HUES48 (cell line): Measurements from ENCODE around the gene CLEC4G.

Source experiments
- H3K27ac ChIP-seq: one replicate; pipeline ENCODE4 v1.7.0; 2013; ENCODE audit warnings: low read depth, low read length, inconsistent platforms
- H3K27me3 ChIP-seq: 2 replicates; pipeline ENCODE4 v1.6.1; 2013; ENCODE audit warnings: mild to moderate bottlenecking, low read length; ENCODE audit not compliant: control insufficient read depth, insufficient read depth
- H3K36me3 ChIP-seq: 2 replicates; pipeline ENCODE4 v1.6.1; 2013; ENCODE audit warnings: low read length; ENCODE audit not compliant: control insufficient read depth, insufficient read depth
- H3K4me1 ChIP-seq: 2 replicates; pipeline ENCODE4 v1.6.1; 2013; ENCODE audit warnings: mild to moderate bottlenecking, low read length; ENCODE audit not compliant: control insufficient read depth, insufficient read depth
- H3K4me3 ChIP-seq: 2 replicates; pipeline ENCODE4 v1.5.1; 2013; ENCODE audit warnings: mild to moderate bottlenecking, low read depth, low read length
- H3K9ac ChIP-seq: 2 replicates; pipeline ENCODE4 v1.6.1; 2013; ENCODE audit warnings: mild to moderate bottlenecking, low read depth, low read length, moderate library complexity
- H3K9me3 ChIP-seq: 2 replicates; pipeline ENCODE4 v1.6.1; 2013; ENCODE audit warnings: low read length; ENCODE audit not compliant: control insufficient read depth, insufficient read depth

The CLEC4G gene

DNA sequence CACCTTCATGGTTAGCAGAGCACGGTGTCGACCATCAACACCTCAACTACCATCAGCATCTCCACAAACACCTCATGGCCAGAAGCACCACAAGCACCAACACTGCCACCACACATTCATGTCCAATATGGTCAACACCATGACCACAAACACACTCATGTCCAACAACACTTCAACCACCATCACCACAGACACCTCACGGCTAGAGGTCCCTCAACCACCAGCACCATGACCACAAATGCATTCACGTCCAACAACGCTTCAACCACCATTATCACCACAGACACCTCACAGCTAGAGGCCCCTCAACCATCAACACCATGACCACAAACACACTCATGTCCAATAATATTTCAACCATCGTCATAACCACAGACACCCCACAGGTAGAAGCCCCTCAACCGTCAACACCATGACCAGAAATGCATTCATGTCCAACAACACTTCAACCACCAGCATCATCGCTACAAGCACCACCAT lies 41.1 kb downstream of the CLEC4G start:
- Histone ChIP-seq H3K9ac (no peak overlapping the region), H3K27ac (no peak overlapping the region), H3K27me3 (no peaks in the 10 kb centered on the region), H3K36me3 (no peaks in the 10 kb centered on the region), H3K4me3 (no peak overlapping the region), H3K4me1 (no peaks in the 10 kb centered on the region), H3K9me3 (no peaks in the 10 kb centered on the region)

DNA sequence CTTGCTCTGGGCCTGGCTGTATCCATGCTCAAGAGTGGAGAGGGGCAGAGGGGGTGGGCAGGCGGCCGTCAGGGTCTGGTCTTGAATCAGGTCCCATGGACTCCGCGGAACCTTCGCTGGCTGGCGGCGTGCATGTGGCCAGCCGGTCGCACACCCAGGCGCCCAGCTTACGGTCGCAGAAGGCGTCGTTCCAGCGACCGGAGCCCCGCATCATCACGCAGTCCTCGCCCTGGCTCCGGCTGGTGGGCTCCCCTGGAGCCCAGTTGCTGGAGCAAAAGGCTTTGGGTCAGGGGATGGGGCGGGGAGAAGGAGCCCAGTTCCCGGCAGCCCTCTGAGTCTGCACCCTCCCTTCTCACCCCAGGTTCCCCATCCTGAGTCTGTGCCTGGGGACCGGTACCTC lies 42.7 kb downstream of the CLEC4G start:
- Histone ChIP-seq H3K4me3 (no peak overlapping the region), H3K27me3 (no peaks in the 10 kb centered on the region), H3K36me3 (no peaks in the 10 kb centered on the region), H3K4me1 (peaks cover 4% of the 10 kb centered on the region; the same call in 1 of the 2 replicates), H3K9me3 (no peaks in the 10 kb centered on the region), H3K27ac (no peak overlapping the region), H3K9ac (no peak overlapping the region)

DNA sequence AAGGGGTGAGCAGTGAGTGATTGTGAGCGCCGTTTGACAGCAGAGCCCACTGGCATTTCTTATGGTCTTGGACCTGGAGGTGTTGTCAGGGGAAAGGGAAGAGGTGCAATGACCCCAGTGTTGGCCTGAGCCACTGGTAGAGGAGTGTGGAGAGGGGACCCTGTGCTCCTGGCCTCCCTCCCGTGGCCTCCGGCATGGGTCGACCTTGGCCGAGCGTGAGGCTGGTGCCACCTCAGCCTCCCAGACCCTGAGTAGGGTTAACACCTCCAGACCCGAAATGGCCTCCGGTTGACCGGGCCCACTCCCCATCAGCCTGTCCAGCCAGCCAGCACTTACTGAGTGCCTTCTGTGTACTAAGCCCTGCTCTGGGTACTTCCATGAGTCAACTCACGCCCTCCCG lies 44.7 kb downstream of the CLEC4G start:
- no peaks in the 10 kb centered on the region for H3K9me3 ChIP-seq
- no peaks in the 10 kb centered on the region for H3K27me3 ChIP-seq
- peaks cover 12% of the 10 kb centered on the region for H3K36me3 ChIP-seq
- no peak overlapping the region for H3K9ac ChIP-seq
- no peak overlapping the region for H3K4me3 ChIP-seq
- H3K27ac ChIP-seq, result no peak overlapping the region
- H3K4me1 ChIP-seq, result peaks cover 4% of the 10 kb centered on the region; the same call in 1 of the 2 replicates

DNA sequence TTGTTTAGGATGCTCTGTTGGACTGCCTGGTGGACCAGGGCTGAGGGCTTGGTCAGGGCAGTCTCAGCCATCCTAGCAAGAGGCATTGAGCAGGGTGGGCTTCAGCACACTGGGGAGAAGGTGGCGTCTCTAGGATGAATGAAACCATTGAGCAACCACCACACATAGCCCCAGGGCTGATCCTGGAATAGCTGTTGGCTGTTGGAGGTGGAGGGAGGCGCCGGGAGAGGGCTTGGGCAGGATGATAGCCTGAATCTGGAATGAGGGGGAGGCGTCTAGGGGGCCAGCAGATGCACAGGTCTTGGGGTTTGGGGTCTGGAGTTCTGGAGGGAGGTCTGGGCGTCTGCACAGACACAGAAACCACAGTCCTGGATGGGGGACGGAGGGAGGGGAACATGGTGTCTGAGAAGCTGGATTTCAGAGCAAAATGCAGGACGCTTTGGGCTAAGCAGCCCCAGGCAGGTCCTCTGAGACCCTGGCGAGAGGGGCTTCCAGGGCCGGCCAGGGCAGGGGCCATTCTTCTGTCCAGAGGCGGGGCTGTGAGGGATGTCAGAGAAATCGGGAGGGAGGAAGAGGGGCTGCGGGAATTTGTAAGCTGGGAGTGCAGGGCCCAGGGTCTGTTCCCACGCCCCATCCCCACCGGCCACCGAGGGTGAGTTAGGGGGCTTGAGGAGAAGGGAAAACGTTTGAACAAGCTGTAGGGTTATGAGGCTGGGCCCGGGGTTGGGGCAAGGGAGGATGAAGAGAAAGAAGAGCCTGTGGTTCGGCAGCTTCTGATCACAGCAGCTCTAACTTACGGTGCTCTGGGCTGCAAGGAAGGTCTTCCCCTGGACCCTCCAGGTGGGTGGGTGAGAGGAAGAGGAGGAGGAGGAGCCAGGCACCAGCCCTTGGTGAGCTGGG lies 46.1 kb downstream of the CLEC4G start:
- no peak overlapping the region for H3K9ac ChIP-seq
- no peaks in the 10 kb centered on the region for H3K27me3 ChIP-seq
- H3K27ac ChIP-seq, result no peak overlapping the region
- H3K4me1 ChIP-seq, result peaks cover 4% of the 10 kb centered on the region; the same call in 1 of the 2 replicates
- H3K4me3 ChIP-seq, result no peak overlapping the region
- H3K9me3 ChIP-seq, result no peaks in the 10 kb centered on the region
- H3K36me3 ChIP-seq, result peaks cover 12% of the 10 kb centered on the region

DNA sequence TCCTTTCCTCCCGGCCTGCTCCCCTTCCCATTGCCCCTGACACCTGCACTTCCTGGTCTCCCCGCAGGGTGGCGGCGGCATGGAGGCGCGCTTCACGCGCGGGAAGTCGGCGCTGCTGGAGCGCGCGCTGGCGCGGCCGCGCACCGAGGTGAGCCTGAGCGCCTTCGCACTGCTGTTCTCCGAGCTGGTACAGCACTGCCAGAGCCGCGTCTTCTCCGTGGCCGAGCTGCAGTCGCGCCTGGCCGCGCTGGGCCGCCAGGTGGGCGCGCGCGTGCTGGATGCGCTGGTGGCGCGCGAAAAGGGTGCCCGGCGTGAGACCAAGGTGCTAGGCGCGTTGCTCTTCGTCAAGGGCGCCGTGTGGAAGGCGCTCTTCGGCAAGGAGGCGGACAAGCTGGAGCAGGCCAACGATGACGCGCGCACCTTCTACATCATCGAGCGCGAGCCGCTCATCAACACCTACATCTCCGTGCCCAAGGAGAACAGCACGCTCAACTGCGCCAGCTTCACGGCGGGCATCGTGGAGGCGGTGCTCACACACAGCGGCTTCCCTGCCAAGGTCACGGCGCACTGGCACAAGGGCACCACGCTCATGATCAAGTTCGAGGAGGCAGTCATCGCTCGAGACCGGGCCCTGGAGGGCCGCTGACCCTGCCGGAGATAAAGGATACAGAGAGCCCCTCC lies 49.6 kb downstream of the CLEC4G start:
- H3K4me1 ChIP-seq, result peaks cover 4% of the 10 kb centered on the region; the same call in 1 of the 2 replicates
- H3K9ac ChIP-seq, result no peak overlapping the region
- H3K36me3 ChIP-seq, result peaks cover 12% of the 10 kb centered on the region
- no peaks in the 10 kb centered on the region for H3K9me3 ChIP-seq
- H3K27me3 ChIP-seq, result peaks cover 6% of the 10 kb centered on the region; the same call in 1 of the 2 replicates
- peak overlapping the region; percentile 75; the same call in 1 of the 2 replicates for H3K4me3 ChIP-seq
- no peak overlapping the region for H3K27ac ChIP-seq

DNA sequence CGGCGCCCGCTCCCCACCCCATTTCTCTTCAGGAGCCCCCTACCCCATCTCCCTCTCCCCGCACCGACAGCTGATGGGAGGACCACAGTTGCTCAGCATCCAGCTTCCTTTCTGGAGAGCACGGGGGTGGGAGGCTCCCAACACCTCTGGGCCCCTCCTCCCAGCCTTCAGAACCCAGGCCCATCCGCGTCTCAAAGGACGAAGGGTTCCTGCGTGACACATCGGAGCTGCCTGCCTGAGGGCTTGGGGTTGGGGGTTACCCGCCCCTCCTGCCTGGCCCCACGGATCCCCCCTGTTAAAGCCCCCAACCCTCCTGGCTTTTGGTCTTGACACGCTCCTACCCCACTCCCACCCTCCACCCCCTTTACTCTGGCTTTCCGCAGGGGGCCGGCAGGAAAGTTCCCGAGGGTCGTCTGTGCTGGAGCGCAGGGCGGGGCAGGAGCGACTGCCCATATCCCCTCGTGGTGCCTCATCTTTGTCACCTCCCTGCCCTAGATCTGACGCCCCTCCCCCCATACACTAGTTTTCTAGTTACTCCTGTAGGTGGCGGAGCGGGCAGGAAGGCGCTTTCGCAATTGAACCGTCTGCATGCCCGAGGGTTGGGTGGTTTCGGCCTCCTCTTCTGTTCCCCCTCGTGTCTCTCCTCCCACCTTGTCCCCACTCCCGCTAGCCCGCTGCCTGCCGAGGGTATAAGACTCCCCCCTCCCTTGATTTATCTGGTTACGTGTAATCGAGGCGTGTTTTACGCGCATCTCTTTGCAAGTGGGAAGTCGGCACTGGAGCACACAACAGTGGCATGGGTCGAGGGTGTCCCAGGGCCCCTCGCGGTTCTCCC lies 50.4 kb downstream of the CLEC4G start:
- Histone ChIP-seq H3K4me1 (peaks cover 4% of the 10 kb centered on the region; the same call in 1 of the 2 replicates), H3K36me3 (peaks cover 12% of the 10 kb centered on the region), H3K4me3 (peak overlapping the region; percentile 75), H3K27ac (no peak overlapping the region), H3K27me3 (peaks cover 10% of the 10 kb centered on the region), H3K9ac (no peak overlapping the region), H3K9me3 (no peaks in the 10 kb centered on the region)

DNA sequence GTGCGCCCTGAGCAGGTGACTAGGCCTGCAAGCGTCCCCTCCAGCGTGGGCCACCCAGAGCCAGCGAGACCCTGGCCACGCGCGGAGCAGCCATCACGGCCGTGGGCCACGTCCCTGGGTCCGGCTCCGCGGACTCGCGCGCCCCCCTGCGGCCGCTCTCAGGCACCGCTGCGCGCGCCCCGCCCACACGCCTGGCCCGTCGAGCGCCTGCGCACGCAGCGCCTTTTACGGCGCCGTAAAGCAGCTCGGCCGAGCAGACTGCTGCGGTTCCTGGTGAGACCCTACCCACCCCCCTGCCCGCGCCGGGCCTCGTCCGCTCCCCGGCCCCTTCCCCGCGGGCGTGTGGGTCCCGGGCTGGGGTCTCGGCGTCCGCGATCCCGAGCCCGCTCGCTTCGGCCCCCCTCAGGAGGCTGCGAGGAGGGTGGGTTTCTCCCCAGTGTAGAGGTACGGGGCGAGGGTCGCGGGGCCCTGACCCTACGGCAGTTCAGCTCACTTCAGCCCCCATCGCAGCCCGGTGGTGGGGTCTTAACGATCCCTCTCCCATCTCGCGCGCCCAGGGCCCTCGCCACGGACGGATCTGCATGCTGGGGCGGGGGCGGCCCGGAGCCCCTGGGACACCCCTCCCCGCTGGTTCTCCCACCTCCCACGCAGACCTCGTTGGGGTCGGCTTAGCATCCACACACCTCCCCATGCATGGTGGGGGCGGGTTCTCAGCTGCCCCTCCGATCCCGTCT lies 51.1 kb downstream of the CLEC4G start, which contains the start of gene TRAPPC5:
TRAPPC5 (plus strand) TSS at position 228 of the 734 bp plus-strand sequence. CDS start 1,421 bp downstream, outside the sequence.
- Histone ChIP-seq H3K4me3 (peak within 1 kb of the TSS; percentile 75), H3K9me3 (no peaks in the 10 kb centered on the region), H3K9ac (no peak within 1 kb of the TSS), H3K36me3 (peaks cover 12% of the 10 kb centered on the region), H3K27ac (peak within 1 kb of the TSS; percentile 50), H3K27me3 (peaks cover 12% of the 10 kb centered on the region), H3K4me1 (peaks cover 4% of the 10 kb centered on the region; the same call in 1 of the 2 replicates)

DNA sequence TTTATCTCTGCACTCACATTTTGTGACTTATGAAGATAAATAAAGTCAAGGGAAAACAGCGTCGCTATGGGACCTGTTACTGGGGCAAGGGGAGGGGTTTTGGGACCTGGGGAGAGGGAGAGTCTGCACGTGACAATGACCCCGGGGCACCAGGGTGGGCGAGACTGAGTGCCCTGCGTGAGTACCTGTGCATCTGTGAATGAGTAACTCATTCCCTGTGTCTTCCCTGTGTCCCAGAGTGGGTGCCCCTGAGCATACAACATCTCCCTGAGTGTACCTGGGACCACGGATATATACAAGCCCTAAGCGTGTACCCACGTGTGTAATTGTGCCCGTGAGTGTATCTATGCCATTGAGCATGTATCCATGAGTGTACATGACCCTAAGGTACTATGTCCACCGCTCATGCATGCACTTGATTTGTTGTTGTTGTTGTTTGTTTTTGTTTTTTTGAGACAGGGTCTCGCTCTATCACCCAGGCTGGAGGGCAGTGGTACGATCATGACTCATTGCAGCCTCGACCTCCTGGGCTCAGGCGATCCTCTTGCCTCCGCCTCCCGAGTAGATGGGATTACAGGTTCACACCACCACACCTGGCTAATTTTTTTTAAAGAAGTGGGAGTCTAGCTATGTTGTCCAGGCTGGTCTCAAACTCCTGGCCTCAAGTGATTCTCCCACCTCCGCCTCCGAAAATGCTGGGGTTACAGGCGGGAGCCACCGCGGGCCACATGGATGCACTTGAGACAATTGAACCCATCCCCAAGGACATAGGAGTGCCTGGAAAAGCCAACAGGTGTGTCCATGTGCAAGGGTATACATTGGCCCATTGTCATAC lies 51.9 kb downstream of the CLEC4G start:
- Histone ChIP-seq H3K9ac (no peak overlapping the region), H3K4me1 (no peaks in the 10 kb centered on the region; the same call in 1 of the 2 replicates), H3K27ac (no peak overlapping the region), H3K4me3 (peak overlapping the region; percentile 75), H3K27me3 (peaks cover 12% of the 10 kb centered on the region), H3K9me3 (no peaks in the 10 kb centered on the region), H3K36me3 (peaks cover 12% of the 10 kb centered on the region)

DNA sequence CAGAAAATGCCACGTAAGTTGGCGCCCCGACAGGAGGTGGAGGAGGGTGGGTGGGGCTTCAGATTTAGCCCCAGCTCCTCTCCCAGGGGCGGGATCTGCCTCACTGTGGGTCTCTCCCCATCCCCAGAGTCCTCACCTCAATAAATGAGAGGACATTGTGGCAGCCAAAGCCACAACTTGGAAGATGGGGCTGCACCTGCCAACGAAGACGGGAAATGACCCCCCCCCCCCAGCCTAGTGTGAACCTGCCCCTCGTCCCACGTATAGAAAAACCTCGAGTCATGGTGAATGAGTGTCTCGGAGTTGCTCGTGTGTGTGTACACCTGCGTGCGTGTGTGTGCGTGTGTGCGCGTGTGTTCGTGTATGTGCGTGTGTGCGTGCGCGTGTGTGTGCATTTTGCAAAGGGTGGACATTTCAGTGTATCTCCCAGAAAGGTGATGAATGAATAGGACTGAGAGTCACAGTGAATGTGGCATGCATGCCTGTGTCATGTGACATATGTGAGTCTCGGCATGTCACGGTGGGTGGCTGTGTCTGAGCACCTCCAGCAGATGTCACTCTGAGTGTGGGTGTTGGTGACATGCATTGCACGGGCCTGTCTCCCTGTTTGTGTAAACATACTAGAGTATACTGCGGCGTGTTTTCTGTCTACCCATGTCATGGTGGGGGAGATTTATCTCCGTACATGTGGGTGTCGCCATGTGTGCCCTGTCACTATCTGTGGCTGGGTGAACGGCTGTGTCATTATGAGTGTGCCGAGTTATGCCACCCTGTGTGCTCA lies 52.7 kb downstream of the CLEC4G start:
- Histone ChIP-seq H3K36me3 (peaks cover 12% of the 10 kb centered on the region), H3K9ac (no peak overlapping the region), H3K9me3 (no peaks in the 10 kb centered on the region), H3K4me1 (no peaks in the 10 kb centered on the region; the same call in 1 of the 2 replicates), H3K27me3 (peaks cover 12% of the 10 kb centered on the region), H3K27ac (no peak overlapping the region), H3K4me3 (no peak overlapping the region)
